Left kidney (tissue), 2 donors: ENCODE data around the gene RAET1G. TPM values are rescaled to one million over a fixed set of nuclear protein-coding genes. Genes with fewer than 3 reads are reported as not detected.

Source experiments
- DNase-seq: peaks from one replicate; pipeline ENCODE4 v3.0.0-alpha.2; 2013
- polyA plus RNA-seq: library from polyadenylated mRNA; unstranded; fragments of 120-200 nt; gene quantifications from one replicate; pipeline ENCODE4 v1.2.1, GENCODE V29; 2013; ENCODE audit not compliant: insufficient read length

The RAET1G gene
- polyA plus RNA-seq, 1 donor = 1.4 TPM

DNA sequence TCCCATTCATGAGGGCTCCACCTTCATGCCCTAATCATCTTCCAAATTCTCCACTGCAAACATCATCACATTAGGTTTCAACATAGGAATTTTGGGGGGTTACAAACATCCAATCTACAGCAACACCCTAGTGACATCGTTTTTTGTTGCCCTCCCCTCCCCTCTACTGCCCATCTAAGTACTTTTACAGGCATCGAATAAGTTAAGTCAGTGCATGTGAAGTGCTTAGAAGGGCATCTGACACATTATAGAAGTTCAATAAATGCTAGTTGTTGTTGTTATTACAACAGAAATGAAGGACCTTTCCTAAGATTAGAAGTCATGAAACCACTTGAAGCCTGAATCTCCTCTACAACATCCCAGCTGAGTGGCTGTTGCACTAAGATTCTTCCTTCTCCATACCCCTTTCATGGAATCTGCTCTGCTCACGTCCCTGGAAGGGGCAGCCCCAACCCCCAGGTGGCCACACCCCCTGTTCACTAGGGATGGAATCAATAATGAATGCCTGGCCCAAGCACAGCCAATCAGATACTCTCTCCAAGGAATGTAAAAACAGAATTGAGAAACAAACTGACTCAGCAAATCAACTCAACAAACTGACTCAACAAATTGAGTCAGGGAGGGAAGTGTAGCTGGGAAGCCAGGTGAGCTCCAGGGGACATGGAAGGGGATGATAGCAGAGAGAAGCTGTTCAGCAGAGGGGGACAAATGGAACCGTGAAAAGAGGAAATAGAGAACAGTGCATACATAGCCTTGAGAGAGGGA is 54.9 kb downstream of the RAET1G start:
- no peak for DNase-seq

Other genes with a start within 250 kb of the RAET1G start
- gene LATS1, start 205.0 kb downstream of the RAET1G start, polyA plus RNA-seq = 37.9 TPM
- gene NUP43, start 176.6 kb downstream of the RAET1G start, polyA plus RNA-seq = 67.9 TPM
- gene PCMT1, start 173.4 kb downstream of the RAET1G start, polyA plus RNA-seq = 89.1 TPM
- gene LRP11, start 58.8 kb downstream of the RAET1G start, polyA plus RNA-seq = 40.4 TPM
- gene RAET1E, start 25.0 kb downstream of the RAET1G start, polyA plus RNA-seq = 0.37 TPM
- gene ULBP2, start 18.9 kb upstream of the RAET1G start, polyA plus RNA-seq = 0.88 TPM
- gene ULBP1, start 40.8 kb upstream of the RAET1G start, polyA plus RNA-seq = 2.1 TPM
- gene RAET1L, start 102.4 kb upstream of the RAET1G start, polyA plus RNA-seq = not detected
- gene ULBP3, start 146.0 kb upstream of the RAET1G start, polyA plus RNA-seq = 8.5 TPM
- gene PPP1R14C, start 219.9 kb upstream of the RAET1G start, polyA plus RNA-seq = 21.6 TPM